Stimulated activated CD4-positive, alpha-beta T cell treated with anti-CD3 and anti-CD28 coated beads, Interleukin-4, amount 100 ng/mL, for 24 hours (primary cell): ENCODE results near the gene PBLD.

Experiments used
- DNase-seq: peaks from one replicate; pipeline ENCODE4 v3.0.0-alpha.2; 2020

The PBLD gene

DNA sequence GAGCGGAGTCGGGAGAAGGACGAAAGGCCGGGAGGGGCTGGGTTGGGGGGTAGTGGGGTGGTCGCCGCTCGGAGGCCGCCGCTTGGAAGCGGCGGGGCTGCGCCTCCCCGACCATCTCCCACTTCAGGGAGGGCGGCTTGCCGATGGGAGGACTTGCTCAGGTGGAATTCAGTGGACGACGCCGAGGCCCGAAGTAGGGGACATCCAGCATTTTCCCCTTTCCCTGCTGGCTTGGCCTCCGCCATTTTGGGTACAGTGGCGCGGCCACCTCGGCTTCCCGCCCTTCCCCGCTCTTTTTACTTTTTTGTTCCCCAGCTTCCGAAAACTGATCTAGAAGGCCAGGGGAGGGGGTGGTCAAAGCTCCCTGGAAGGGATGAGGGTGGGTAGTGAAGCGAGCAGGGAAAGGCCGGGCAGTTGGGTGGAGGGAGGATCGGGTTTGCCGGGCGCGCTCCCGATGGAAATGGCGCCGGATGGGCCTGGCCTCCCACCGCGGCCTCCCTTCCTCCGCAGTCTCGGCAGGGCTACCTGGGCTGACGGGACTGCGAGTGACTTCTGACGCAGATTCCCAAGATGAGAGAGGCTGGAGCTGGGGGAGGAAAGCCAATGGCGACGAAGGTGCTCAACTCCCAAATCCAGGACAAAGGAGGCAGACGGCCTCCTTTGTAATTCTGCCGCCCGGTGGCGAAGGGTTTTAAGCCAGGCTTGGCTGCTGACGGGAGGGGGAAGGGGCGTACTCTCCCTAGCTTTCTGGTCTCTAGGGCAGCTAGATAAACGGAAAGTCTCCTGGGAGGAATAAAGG is at the start of gene PBLD:
Gene PBLD (minus strand): TSS at position 670 of the 799 bp plus-strand sequence. CDS start 26,084 bp downstream, outside the sequence.
- peak; percentile 66 for DNase-seq

DNA sequence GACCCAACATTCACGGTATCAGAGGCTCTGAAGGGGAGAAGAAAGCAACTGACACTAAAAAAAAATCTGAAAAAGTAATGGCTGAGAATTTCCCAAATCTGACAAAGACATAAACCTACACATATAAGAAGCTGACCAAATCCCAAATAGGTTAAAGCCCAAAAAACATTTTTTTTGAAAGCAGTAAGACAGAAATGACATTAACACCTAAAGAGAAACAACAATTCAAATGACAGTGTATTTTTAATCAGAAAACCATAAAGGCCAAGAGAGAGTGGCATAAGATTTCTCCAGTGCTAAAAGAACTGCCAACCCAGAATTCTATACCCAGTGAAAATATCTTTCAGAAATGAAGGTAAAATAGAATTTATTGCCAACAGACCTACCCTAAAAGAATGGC is 38.9 kb upstream of the PBLD start:
- DNase-seq, result no peak

- DNase-seq, result no peak
Observed at GRCh38 chr10:68367121-68367520, 34.4 kb upstream of the PBLD start.

GRCh38 chr10:68366600-68366999 is 33.9 kb upstream of the PBLD start:
- no peak for DNase-seq

- no peak for DNase-seq
Observed at GRCh38 chr10:68365611-68366010, 32.9 kb upstream of the PBLD start.

DNA sequence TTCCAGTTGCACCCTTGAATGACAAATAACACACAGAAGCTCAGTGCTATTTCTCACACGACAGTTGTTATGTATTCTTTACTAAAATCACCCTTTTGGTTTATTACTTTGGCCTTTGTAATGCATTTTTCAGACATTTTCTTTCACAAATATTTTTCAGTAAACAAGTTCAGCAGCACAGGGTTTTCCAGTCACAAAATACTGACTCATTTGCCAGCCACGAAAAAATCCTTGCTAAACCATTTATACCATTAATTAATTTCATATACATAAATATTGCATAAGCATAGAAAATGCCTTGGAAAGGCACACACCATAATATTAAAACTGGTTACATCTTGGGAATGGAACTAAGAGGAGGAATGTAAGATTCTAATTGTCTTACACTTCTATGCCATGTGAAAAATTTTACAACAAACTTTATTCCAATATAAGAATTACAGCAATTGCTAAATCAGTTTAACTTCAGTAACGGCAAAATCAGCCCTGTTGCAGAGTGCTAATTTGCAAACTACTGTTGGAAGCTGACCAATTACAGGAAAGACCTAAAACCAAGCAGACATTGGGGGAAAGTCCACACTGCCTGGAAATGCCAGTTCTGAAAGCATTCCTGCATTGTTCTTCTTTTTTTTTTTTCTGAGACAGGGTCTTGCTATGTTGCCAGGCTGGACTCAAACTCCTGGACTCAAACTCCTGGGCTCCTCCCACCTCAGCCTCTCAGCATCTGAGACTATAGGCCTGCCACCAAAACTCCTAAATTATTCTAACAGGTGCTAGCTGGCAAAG is 31.6 kb upstream of the PBLD start:
- DNase-seq, result no peak

DNA sequence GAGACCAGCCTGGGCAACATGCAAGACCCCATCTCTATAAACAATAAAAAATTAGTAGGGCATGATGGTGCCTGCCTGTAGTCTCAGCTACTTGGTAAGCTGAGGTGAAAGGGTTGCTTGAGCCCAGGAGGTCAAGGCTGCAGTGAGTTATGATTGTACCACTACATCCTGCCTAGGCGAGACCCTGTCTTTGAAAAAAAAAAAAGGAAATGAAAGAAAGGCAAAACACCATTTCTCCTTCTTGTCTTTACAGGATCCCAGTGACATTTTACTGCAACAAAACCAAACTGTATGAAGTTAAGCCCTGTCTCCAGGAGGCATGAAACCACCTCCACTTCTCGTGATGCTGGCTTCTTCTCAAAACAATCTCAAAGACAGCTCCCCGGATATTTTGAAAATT is 29.9 kb upstream of the PBLD start:
- no peak for DNase-seq

DNA sequence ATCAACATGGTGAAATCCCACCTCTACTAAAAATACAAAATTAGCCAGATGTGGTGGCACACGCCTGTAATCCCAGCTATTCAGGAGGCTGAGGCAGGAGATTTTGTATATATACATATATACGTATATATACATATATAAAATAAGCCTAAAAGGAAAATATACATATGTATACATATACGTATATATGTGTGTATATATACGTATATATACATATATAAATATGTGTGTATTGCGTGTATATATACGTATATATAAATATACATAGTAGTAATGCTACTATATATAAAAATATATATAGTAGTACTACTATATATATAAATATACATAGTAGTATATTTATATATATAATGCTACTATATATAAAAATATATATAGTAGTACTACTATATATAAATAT is 26.5 kb upstream of the PBLD start:
- DNase-seq, result no peak

DNA sequence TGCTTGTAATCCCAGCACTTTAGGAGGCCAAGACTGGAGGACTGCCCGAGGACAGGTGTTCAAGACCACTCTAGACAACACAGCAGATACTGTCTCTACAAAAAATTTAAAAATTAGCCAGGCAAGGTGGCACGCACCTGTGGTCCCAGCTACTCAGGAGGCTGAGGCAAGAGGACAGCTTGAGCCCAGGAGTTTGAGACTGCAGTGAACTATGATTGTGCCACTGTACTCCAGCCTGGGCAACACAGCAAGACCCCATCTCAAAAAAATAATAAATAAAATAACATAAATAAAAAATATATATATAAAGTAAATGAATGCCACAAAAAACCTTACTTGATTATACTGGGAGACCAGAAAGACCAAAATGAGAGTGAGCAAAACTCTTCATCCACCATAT is 20.8 kb upstream of the PBLD start:
- DNase-seq, result no peak

- peak; percentile 59 for DNase-seq
Observed at GRCh38 chr10:68348265-68348741, 15.6 kb upstream of the PBLD start.

DNA sequence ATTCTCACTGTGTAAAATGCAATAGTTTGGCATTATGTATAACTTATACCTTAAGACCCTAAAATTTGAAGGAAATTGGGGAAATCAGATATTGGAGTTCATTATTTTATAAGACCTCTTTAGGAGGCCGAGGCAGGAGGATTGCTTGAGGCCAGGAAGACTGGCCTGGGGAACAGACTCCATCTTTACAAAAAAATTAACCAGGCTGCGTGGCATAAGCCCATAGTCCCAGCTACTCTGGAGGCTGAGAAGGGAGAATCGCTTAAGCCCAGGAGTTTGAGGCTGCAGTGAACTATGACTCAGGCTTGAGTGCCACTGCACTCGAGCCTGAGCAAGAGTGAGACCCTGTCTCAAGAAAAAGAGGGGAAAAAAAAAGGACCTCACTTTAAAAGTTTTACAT is 14.0 kb upstream of the PBLD start:
- DNase-seq, result no peak

GRCh38 chr10:68345621-68346020 is 12.9 kb upstream of the PBLD start:
- no peak for DNase-seq

GRCh38 chr10:68342909-68343516 is 10.3 kb upstream of the PBLD start:
- no peak for DNase-seq

- no peak for DNase-seq
Observed at GRCh38 chr10:68340358-68341080, 7.8 kb upstream of the PBLD start.

- DNase-seq, result no peak
Observed at GRCh38 chr10:68336754-68337351, 4.1 kb upstream of the PBLD start.

GRCh38 chr10:68334672-68335467 is 2.1 kb upstream of the PBLD start:
- no peak for DNase-seq

DNA sequence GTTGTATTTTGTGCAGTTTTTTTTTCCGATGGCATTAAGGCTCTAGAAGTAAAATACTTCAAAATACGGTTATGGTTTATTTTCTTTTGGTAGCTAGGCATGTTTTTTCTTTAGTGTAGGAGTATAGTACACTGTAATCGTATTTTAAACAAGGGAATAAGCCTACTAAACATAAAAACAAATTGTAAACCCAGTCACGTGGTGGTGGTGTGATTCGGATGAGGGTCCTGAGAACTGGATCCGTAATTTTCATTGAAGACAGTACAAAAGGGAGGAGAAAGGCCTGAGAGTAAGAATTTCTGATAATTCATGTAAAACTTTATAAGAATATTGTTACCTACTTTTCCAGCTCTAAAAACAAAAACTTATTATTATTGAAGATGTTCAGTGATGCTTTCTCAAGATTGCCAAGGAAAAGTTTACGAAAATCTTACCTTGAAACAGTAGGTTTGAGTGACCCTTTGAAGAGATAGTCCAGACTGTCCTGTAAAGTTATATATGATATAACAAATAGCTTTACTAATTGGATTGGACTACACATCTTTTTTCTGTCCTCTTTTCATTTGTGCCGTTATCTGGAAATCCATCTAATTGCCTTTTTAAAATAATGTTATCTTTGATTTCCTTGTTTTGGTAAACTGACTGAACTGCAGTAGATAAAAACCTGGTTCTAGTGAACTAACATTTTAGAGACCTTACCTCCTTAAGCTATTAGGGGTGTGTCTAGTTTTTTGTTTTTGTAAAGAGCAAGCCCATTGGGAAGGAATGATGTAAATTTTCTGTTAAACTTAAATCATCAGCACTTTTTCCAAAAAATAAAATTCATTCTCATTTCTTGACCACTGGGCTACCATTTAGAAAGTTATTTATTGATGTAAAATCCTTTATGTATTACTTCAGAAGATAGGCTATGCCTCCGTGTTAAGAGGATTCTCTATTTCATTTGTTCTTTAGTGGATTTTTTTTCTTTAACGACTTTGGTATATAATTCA is 1.0 kb upstream of the PBLD start:
- DNase-seq, result no peak

- no peak for DNase-seq
Observed at GRCh38 chr10:68333058-68333395, 299 bp upstream of the PBLD start.

GRCh38 chr10:68331455-68332258 is 1.1 kb downstream of the PBLD start, which contains the start of gene HNRNPH3:
TSS of gene HNRNPH3 (plus strand) at chr10:68332064. CDS start at chr10:68337222, 5,158 bp downstream.
- peak; percentile 99 for DNase-seq
